ENCODE measurements around the gene HEY2. TPM values are rescaled to one million over a fixed set of nuclear protein-coding genes. Genes with fewer than 3 reads are reported as not detected.

HEY2 gene
- total RNA-seq, 2 experiments from 2014 or later: not detected

DNA sequence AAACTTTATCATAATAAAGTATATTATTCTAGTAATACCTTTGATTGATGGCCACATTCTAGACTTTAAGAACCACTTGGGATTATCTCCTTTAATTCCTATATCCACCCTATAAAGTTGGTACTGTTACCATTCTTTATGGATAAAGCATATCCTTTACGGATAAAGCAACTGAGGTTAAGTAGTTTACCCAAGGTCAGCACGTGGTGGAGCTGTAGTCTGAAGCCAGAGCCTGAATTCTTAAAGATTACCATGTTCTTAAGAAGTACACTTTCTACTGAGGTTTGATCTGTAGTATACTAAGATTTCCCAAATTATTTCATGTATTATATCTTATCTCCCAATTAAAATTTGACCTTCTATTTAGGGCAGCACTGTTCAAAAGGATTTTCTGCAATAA lies 38.4 kb downstream of the HEY2 start:
- no peak for DNase-seq
- ChIA-PET POLR2A (no interaction called here), CTCF (interaction anchor here (0.8 kb wide), 1 partner anchor 208 kb away, joined by 3 read pairs; no protein-coding TSS in a partner anchor)
- H3K9me3 Mint-ChIP-seq: no peaks in the 10 kb centered on the region
- H3K27ac Mint-ChIP-seq: peak overlapping the region; percentile 54
- no peak overlapping the region for H3K4me3 Mint-ChIP-seq
- H3K27me3 Mint-ChIP-seq: no peaks in the 10 kb centered on the region
- peaks cover 41% of the 10 kb centered on the region for H3K4me1 Mint-ChIP-seq
- H3K36me3 Mint-ChIP-seq (ENCODE audit: low read depth): peaks cover 15% of the 10 kb centered on the region

- ChIA-PET CTCF (interaction anchor here (2.9 to 3.7 kb wide), 4 partner anchors 8 to 169 kb away, joined by 12 to 50 read pairs (median 30); partner anchors contain the start of gene HINT3), POLR2A (interaction anchor here (0.7 to 3.1 kb wide), 3 partner anchors 19 to 172 kb away, joined by 3 to 13 read pairs (median 5); no protein-coding TSS in a partner anchor)
- H3K4me1 Mint-ChIP-seq: peaks cover 50% of the 10 kb centered on the region
- H3K36me3 Mint-ChIP-seq (ENCODE audit: low read depth): peaks cover 21% of the 10 kb centered on the region
- H3K9me3 Mint-ChIP-seq: no peaks in the 10 kb centered on the region
- no peaks in the 10 kb centered on the region for H3K27me3 Mint-ChIP-seq
- peak overlapping the region; percentile 100 for H3K27ac Mint-ChIP-seq
- H3K4me3 Mint-ChIP-seq: peak overlapping the region; percentile 90
- DNase-seq: no peak
Measured at GRCh38 chr6:125789167-125789566, 39.7 kb downstream of the HEY2 start.

- DNase-seq: peak; percentile 60
- Mint-ChIP-seq H3K27ac (peak overlapping the region; percentile 100), H3K36me3 (ENCODE audit: low read depth) (peaks cover 21% of the 10 kb centered on the region), H3K9me3 (no peaks in the 10 kb centered on the region), H3K27me3 (no peaks in the 10 kb centered on the region), H3K4me1 (peaks cover 49% of the 10 kb centered on the region), H3K4me3 (peak overlapping the region; percentile 90)
- CTCF ChIA-PET: interaction anchor here (0.9 to 3.7 kb wide), 15 partner anchors 9 to 488 kb away, joined by 3 to 50 read pairs (median 7); partner anchors contain the start of genes HDDC2 and HINT3
- POLR2A ChIA-PET: interaction anchor here (0.7 to 3.1 kb wide), 9 partner anchors 8 to 172 kb away, joined by 3 to 19 read pairs (median 5); no protein-coding TSS in a partner anchor
Measured at GRCh38 chr6:125789576-125790357, 40.3 kb downstream of the HEY2 start.

DNA sequence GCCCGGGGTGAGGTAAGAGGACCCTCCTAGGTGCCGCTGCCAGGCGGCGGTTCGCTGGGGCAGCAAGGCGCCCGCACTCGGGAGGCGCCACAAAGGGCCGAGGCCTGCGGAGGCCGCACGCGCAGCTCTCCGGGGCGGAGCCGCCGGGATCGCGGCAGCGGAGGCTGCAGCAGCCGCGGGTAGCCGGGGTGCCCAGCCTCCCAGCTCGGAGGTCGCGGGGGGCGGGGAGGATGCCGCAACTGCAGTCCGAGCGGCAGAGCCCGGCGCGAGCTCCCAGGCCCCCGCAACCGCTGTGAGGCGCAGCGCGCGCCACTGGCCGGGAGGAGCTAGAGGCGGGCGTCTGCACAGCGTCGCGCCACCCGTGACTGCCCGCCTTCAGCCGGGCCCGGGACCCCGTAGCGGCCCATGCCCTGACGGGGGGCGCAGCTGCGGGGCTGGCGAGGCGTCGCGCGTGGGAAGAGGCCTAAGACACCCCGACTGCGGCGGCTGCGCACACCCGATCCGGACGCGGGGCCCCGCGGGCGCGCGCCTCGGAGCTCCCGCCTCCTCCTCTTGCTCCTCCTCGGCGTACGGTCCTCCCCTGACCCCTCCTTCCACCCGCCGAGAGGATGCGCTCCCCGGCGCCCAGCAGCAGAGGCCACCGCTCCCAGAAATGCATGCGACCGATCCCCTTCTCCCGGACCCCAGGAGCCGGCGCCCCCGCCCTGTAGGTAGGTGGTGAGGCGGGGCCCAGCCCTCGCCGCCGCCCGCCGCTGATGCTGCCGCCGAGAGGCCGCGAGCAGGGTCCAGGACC lies 41.1 kb downstream of the HEY2 start, which contains the start of gene NCOA7:
Gene NCOA7 (plus strand): TSS at position 603 of the 793 bp plus-strand sequence. CDS start 24,395 bp downstream, outside the sequence.
- peaks cover 51% of the 10 kb centered on the region for H3K4me1 Mint-ChIP-seq
- H3K27me3 Mint-ChIP-seq: no peaks in the 10 kb centered on the region
- peak within 1 kb of the TSS; percentile 90 for H3K4me3 Mint-ChIP-seq
- DNase-seq: peak; percentile 82
- H3K36me3 Mint-ChIP-seq (ENCODE audit: low read depth): peaks cover 23% of the 10 kb centered on the region
- H3K27ac Mint-ChIP-seq: peak within 1 kb of the TSS; percentile 100
- ChIA-PET POLR2A (interaction anchor here (0.8 to 3.1 kb wide), 9 partner anchors 9 to 167 kb away, joined by 3 to 19 read pairs (median 4); no protein-coding TSS in a partner anchor), CTCF (interaction anchor here (0.8 to 3.7 kb wide), 22 partner anchors 10 to 489 kb away, joined by 3 to 50 read pairs (median 6); partner anchors contain the start of genes HDDC2 and HINT3)
- no peaks in the 10 kb centered on the region for H3K9me3 Mint-ChIP-seq

GRCh38 chr6:125791151-125791819 lies 41.9 kb downstream of the HEY2 start:
- CTCF ChIA-PET: interaction anchor here (0.7 to 3.7 kb wide), 24 partner anchors 10 to 482 kb away, joined by 3 to 50 read pairs (median 6); partner anchors contain the start of gene HINT3
- peak overlapping the region; percentile 87 for H3K4me3 Mint-ChIP-seq
- H3K9me3 Mint-ChIP-seq: no peaks in the 10 kb centered on the region
- H3K27ac Mint-ChIP-seq: peak overlapping the region; percentile 83
- no peaks in the 10 kb centered on the region for H3K27me3 Mint-ChIP-seq
- H3K4me1 Mint-ChIP-seq: peaks cover 53% of the 10 kb centered on the region
- peaks cover 21% of the 10 kb centered on the region for H3K36me3 Mint-ChIP-seq (ENCODE audit: low read depth)
- DNase-seq: peak; percentile 60
- POLR2A ChIA-PET: interaction anchor here (1.0 to 3.1 kb wide), 5 partner anchors 10 to 166 kb away, joined by 3 to 19 read pairs (median 7); no protein-coding TSS in a partner anchor

DNA sequence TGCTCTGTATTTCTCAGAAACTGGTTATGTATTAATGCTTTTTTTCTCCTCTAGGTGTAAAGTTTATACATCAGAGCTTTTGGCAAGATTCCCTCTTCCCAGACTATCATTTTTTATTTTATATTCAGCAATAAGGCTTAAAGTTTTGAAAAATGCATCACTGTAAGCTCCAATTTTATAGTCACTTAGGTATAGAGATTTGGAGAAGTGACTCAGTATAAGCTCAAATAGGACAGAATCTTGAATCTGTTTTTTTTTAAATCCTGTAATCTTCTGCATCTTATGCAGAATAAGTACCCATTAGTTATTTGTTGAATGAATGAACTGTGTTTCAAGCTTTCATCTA lies 42.4 kb downstream of the HEY2 start:
- H3K4me3 Mint-ChIP-seq: peak overlapping the region; percentile 87
- DNase-seq: no peak
- ChIA-PET CTCF (interaction anchor here (0.7 to 3.7 kb wide), 12 partner anchors 10 to 483 kb away, joined by 3 to 50 read pairs (median 4); partner anchors contain the start of gene HINT3), POLR2A (interaction anchor here (0.5 to 3.1 kb wide), 2 partner anchors 127 to 194 kb away, joined by 3 to 13 read pairs; partner anchors contain the start of gene TRMT11)
- H3K27ac Mint-ChIP-seq: peak overlapping the region; percentile 83
- H3K36me3 Mint-ChIP-seq (ENCODE audit: low read depth): peaks cover 19% of the 10 kb centered on the region
- no peaks in the 10 kb centered on the region for H3K27me3 Mint-ChIP-seq
- peaks cover 53% of the 10 kb centered on the region for H3K4me1 Mint-ChIP-seq
- H3K9me3 Mint-ChIP-seq: no peaks in the 10 kb centered on the region

DNA sequence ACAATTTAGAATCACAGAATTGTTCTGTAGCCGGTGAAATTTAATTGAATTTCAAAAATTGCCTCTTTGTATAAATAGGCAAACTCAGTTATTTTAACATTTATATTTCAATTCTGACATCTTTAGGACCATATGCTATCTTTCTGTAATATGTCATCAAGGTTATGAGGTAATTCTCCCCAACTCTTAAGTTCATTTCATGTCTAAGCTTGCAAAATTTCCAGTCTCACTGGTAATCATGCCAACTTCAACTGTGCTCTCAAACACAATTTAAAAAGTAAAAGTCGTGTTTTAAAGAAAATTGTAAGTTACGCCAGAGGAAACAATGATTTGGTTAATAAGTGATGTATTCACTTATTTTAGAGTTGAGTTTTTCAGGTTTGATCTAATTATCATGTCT lies 42.7 kb downstream of the HEY2 start:
- Mint-ChIP-seq H3K4me1 (peaks cover 53% of the 10 kb centered on the region), H3K36me3 (ENCODE audit: low read depth) (peaks cover 21% of the 10 kb centered on the region)

GRCh38 chr6:125792680-125793079 lies 43.2 kb downstream of the HEY2 start:
- peaks cover 25% of the 10 kb centered on the region for H3K36me3 Mint-ChIP-seq (ENCODE audit: low read depth)
- H3K4me1 Mint-ChIP-seq: peaks cover 57% of the 10 kb centered on the region
- H3K9me3 Mint-ChIP-seq: no peaks in the 10 kb centered on the region
- H3K27me3 Mint-ChIP-seq: no peaks in the 10 kb centered on the region
- CTCF ChIA-PET: interaction anchor here (1.1 to 1.2 kb wide), 3 partner anchors 9 to 160 kb away, joined by 3 to 8 read pairs (median 3); no protein-coding TSS in a partner anchor
- no peak for DNase-seq
- no peak overlapping the region for H3K27ac Mint-ChIP-seq
- POLR2A ChIA-PET: no interaction called here
- H3K4me3 Mint-ChIP-seq: peak overlapping the region; percentile 87

More for the DNA sequence above, 42.7 kb downstream of the HEY2 start:
- Mint-ChIP-seq H3K4me3 (peak overlapping the region; percentile 87), H3K27me3 (no peaks in the 10 kb centered on the region), H3K27ac (no peak overlapping the region), H3K9me3 (no peaks in the 10 kb centered on the region)
- DNase-seq: no peak
- ChIA-PET POLR2A (interaction anchor here (0.5 to 3.1 kb wide), 2 partner anchors 126 to 194 kb away, joined by 3 to 13 read pairs; partner anchors contain the start of gene TRMT11), CTCF (interaction anchor here (0.7 to 3.7 kb wide), 10 partner anchors 9 to 483 kb away, joined by 3 to 50 read pairs (median 4); partner anchors contain the start of gene HINT3)

GRCh38 chr6:125793280-125793679 lies 43.8 kb downstream of the HEY2 start:
- Mint-ChIP-seq H3K9me3 (no peaks in the 10 kb centered on the region), H3K4me1 (peaks cover 55% of the 10 kb centered on the region), H3K27ac (no peak overlapping the region), H3K4me3 (no peak overlapping the region), H3K27me3 (no peaks in the 10 kb centered on the region), H3K36me3 (ENCODE audit: low read depth) (peaks cover 24% of the 10 kb centered on the region)
- ChIA-PET POLR2A (no interaction called here), CTCF (interaction anchor here (1.2 kb wide), 1 partner anchor 12 kb away, joined by 3 read pairs; no protein-coding TSS in a partner anchor)
- DNase-seq: no peak

DNA sequence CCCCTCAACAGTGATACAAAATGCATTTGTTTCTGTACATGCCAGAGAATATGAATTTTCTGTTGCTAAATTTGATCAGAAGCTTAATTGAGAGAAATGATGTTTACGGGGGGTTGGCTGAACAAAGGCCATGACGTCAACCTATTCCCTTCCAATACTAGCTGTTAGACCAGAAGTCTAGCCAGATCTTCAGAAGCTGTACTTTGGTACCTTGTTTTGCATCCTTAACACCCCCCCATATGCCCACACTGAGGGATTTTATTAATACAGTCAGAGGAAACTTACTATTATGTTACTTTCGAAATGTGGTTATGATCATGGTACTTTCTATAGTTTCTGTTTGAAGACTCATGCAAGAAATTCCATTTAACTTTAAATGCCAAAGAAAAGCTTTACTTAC lies 44.4 kb downstream of the HEY2 start:
- no peaks in the 10 kb centered on the region for H3K27me3 Mint-ChIP-seq
- H3K4me1 Mint-ChIP-seq: peaks cover 52% of the 10 kb centered on the region
- H3K9me3 Mint-ChIP-seq: no peaks in the 10 kb centered on the region
- POLR2A ChIA-PET: no interaction called here
- peaks cover 26% of the 10 kb centered on the region for H3K36me3 Mint-ChIP-seq (ENCODE audit: low read depth)
- H3K4me3 Mint-ChIP-seq: peak overlapping the region; percentile 22
- H3K27ac Mint-ChIP-seq: no peak overlapping the region
- no peak for DNase-seq
- CTCF ChIA-PET: interaction anchor here (0.6 to 1.2 kb wide), 4 partner anchors 13 to 1310 kb away, joined by 3 to 5 read pairs (median 3); no protein-coding TSS in a partner anchor

DNA sequence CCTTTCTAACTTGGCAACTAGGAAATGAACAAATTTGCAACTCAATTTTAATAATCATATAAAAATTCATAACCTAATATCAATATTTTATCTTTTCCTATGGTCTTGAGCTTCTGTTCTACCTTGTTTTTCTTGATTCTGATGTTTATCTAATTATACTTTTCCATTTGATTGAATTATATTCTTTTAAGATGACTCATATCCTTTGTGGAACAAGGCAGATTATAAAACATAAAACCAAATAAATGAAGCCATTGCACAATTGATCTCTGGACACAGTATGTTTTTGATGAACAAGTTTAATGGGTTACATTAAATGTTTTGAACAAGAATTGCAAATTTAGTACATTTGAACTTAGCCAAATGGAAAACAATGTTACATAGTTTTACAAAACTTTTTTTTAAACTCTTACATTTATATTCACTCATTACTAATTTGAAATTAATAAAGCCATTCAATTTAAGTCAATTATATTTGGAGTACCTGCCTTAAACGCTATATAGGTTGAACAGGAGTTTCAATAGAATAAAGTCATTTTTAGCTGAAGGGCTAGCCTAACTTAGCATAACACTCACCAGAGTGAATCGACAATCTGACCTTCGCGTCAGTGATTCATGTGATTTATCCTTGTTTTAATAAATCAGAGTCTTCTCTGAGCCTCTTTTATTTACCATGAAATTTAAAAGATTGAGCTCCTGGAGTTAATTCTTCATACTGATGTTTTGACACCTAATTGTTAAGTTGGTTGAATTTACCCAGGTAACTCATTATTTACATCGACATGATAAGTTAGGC lies 45.1 kb downstream of the HEY2 start:
- no peak overlapping the region for H3K27ac Mint-ChIP-seq
- H3K36me3 Mint-ChIP-seq (ENCODE audit: low read depth): peaks cover 31% of the 10 kb centered on the region
- H3K4me3 Mint-ChIP-seq: no peak overlapping the region
- no peaks in the 10 kb centered on the region for H3K27me3 Mint-ChIP-seq
- ChIA-PET CTCF (interaction anchor here (0.6 to 1.3 kb wide), 4 partner anchors 13 to 1309 kb away, joined by 3 to 5 read pairs (median 3); no protein-coding TSS in a partner anchor), POLR2A (no interaction called here)
- H3K4me1 Mint-ChIP-seq: peaks cover 46% of the 10 kb centered on the region
- no peak for DNase-seq
- no peaks in the 10 kb centered on the region for H3K9me3 Mint-ChIP-seq
